Epidermal melanocyte (primary cell): ENCODE data around the gene TMEM252.

Experiments used
- DNase-seq: peaks from one replicate; pipeline ENCODE4 v3.0.0; 2011; ENCODE audit warnings: low spot score; ENCODE audit not compliant: insufficient read length

The TMEM252 gene

DNA sequence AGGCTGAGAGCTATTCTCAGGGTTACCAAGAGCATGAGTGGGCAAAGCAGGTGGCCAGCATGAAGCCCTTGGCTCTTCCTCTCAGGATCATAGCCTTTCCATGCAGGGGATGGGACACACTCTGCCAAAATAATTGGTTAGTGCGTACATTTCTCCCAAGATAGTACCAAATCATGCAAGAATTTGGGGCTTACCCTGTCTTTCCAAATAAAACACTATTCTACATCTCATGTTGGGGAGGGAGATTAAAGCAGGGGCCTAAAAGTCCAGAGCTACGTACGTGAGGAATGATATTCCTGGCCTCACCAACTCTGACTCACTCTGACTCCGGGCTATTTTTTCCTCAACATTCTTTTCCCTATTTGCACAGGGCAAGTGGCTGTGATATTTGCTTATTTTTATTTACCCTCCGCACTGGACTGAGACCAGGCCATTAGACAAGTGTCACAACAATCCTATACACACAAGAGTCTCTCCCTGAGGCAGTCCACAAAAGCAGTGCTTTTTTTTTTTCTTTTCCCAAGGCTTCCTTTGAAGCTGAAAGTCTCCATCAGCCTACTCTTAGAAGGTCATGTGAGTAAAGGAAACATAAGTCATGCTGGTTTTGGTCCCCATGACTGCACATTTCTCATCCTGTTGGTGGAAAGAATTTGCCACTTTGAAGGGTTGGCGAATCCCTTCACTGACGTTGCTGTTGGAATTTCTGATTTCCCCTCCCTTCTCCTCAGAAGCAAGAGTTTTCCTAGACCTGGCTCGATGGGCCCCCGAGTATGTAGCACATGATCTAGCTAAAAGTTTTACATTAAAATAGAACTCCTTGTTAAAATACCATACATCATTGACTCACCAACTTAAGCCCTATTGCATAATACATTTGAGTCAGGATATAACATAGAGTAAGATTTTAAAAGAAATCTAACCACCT is 40.0 kb downstream of the TMEM252 start:
- DNase-seq, result no peak

DNA sequence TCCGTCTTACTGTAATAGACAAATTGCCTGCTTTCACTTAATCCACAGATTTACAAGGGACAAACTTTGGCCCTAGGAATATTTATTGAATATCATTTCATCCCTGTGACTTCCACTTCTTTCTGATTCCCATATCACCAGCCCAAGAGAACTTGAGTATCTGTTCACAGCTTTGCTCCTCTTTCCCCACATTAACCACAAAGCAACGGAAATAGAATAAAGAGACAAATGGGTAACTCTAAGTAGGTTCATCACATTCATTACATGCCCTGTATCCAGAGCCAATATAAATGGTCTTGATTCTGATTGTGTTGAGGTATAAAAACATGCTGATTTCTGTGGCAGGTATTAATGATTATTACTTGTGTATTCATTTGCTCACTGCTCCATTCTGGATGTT is 41.9 kb downstream of the TMEM252 start:
- no peak for DNase-seq

DNA sequence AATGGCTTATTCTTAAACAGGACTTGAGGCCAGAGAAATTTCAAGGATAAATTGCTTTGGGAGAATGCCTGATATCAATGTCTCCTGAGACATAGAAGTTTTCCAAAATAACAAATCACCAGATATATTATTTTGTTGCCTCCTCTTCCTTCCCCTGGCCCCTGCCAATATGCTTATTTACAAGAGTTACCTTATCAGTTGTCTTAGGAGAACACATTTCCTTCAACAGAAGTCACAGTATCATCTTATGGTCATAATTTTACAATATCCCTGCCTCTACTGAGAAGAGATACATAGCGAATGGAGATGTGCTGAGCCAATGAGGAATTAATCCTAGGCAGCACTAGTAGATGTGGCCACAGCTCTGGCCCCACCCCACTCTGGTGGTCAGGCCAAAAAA is 43.1 kb downstream of the TMEM252 start:
- no peak for DNase-seq

DNA sequence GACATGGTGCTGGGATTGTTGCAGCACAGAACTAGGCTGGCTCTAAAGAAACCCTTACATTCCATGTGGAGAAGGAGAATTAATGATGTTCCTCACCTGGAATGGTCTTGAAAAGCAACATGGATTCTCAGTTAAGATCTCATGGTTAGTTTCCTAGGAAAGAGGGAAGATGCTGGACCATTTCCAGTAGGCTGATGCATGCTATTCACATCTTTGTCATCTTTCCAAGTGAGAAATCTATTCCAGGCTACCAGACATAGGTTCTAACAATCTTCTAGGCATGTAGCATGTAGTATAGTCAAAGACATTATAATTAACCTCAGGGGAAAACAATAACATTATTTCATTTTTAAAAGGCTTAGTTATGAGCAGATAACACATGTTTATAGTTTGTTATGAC is 44.3 kb downstream of the TMEM252 start:
- DNase-seq, result no peak

DNA sequence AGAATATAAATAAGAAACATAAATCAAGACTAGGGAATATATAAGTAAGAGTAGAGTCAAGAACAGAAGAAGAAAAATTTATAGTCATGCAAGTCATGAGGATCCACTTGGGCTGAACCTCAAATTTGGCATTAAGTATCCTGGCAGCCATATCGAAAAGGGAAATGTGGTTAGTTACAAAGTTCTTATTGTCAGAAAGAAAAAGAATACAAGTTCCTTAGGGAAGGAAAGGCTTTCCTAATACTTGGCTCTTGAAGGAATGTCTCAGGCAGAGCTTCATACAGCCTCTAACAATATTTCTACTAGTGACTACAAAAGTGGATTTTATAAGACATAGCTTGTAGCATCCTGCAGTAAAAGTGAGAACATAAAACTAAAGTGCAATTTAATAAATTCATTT is 45.4 kb downstream of the TMEM252 start:
- no peak for DNase-seq

DNA sequence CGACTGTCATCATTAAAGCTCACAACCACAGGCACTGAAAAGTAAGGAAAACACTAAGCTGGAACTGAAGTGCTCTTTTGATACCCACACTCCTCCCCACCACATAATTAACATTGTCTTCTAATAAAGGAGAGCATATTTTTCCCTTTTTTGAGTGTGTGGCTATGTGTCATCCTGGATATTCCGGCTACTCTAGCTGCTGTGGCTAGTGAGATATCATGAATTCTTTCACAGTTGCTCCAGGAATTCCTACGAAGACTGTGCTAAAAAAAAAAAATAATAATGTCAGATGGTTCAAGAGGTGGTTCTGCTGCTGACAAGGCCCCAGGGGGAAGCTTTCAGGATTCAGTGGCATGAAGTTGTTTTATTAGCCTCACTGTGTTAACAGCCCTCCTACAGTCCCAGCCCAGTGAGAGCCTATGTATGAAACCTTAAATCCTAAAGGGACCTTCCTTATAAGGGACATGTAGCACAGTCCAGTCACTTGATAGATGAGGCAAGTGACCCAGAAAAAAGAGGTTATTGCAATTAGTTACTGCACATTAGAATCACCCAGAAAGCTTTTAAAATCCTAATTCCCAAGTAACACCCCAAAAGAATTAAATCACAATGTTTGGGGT is 46.6 kb downstream of the TMEM252 start:
- no peak for DNase-seq

DNA sequence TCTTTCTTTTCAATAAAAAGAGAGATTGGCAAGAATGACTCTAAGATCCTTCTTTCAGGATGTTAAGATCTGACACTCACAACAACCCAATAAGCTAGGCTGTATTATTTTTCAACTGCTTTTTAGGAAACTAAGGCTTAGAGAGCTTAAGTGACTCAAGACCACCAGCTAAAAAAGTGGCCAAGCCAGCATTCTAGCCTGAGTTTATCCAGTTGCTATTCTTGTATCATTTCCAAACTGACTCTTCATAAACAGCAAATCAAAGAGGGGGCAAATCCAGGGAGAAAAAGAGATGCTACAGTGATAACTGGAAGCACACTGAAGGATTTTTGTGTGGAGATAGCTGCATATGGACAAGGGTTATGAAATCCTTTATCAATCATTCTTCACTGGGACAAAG is 47.1 kb downstream of the TMEM252 start:
- DNase-seq, result no peak

DNA sequence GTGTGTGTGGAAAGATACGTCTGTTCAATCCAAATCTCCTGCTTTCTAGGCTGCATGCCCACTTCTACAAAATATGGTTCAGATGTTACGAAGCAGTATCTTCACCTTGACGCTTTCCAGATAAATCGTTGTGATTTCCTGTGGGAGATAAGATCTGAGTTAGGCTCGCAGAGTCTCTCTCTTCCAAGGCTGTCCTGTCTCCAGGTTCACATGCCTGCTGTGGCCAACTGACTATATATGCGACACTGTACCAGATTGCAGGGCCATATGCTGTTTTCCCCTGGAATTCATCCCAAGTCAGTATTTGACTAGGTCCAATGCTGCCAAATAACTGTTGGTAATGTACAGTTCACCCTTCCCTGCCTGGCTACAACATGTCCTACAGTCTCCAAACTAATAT is 47.9 kb downstream of the TMEM252 start:
- DNase-seq, result no peak

DNA sequence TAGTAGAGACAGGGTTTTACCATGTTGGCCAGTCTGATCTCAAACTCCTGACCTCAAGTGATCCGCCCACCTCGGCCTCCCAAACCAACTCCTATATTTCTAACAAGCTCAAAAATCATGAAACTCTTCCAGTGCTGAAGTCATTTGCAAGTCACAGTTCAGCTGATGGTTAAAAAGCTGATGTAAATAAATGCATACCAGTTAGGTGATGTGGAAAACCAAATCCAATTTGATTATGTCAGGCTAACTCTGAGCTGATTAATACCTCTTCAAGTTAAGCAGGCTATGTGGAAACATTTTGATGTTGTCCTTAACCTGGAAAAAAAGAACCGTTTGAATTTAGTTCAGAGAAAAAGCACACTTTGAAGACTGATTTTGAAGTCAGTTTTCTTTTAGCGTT is 51.0 kb downstream of the TMEM252 start:
- DNase-seq, result no peak

DNA sequence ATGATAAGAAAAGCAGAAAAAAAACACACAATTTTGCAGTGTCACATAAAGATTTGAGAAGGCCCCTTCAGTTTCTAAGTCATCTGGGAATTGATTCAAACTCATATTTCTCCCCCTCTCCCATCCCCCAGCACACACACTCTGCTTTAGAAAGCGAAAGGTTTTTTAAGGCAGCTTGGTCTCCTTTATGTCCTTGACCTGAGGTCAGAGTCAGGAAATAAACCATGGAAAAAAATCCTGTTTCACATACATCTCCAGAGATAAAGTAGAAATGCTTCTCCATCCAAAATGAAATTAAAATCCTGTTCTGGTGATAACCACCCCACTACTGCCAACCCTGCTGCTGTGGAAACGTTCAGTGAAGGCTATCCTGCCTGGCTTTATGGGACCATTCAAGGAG is 52.6 kb downstream of the TMEM252 start:
- no peak for DNase-seq
